K562 (cell line): ENCODE measurements around the gene HSPA13. TPM values are rescaled to one million over a fixed set of nuclear protein-coding genes. Genes with fewer than 3 reads are reported as not detected.

ENCODE experiments used
- ATAC-seq: fragments of 200-7000 bp; cut with Tn5 transposase; 3 replicates; pipeline ENCODE4 v1.9.1; 2020; ENCODE audit warnings: moderate library complexity
- BruUV-seq: library from RNA; stranded (reverse); fragments of 400-500 nt; replicated peaks from 2 replicates; lab custom pipeline; 2021; lab: Mats Ljungman, UMichigan
- CTCF ChIA-PET: fragments of 300-600 bp; formaldehyde crosslinking; extraction: SDS; loops from one replicate; lab custom pipeline; 2021; ENCODE audit warnings: low intra/inter-chr PET ratio; lab: Yijun Ruan, JAX
- POLR2A ChIA-PET: fragments of 300-600, 350-650 bp; sonication (Branson Sonifier 250); formaldehyde crosslinking; extraction: SDS; loops from one replicate; lab custom pipeline; 2021; ENCODE audit warnings: antibody characterized with exemption, inconsistent platforms; lab: Yijun Ruan, JAX
- DNase-seq, 4 experiments: peaks; one replicate each; pipeline versions ENCODE4 v3.0.0 to v3.0.0-alpha.2; 2011 to 2018; ENCODE audit warnings: low spot score in 3 of 4, mixed read lengths in 3 of 4; ENCODE audit errors: extremely low read depth in 1 of 4
- FAIRE-seq: peaks from 2 replicates; lab custom pipeline; 2011; peaks lifted over from hg19 to GRCh38; lab: Jason Lieb, UNC
- H2AFZ ChIP-seq: 2 replicates; pipeline ENCODE4 v1.6.0; 2011; ENCODE audit warnings: low read depth, low read length, control low read depth, inconsistent platforms
- H3K27ac ChIP-seq: fragments of 200-600 bp; 3 replicates; pipeline ENCODE4 v1.8.0; 2011; ENCODE audit warnings: low read depth, mild to moderate bottlenecking, control low read depth, inconsistent platforms, low read length, moderate library complexity, mixed read lengths; ENCODE audit errors: extremely low read depth
- H3K27me3 ChIP-seq, 2 experiments: fragments of 300-600 bp in 1 of 2; 2 replicates in 1 of 2; 3 replicates in 1 of 2; pipeline versions ENCODE4 v1.6.0 to v1.8.0; 2011; ENCODE audit warnings: inconsistent platforms in 2 of 2, low read length in 2 of 2, mild to moderate bottlenecking in 1 of 2, mixed read lengths in 1 of 2, moderate library complexity in 1 of 2; ENCODE audit not compliant: control insufficient read depth in 2 of 2, insufficient read depth in 2 of 2
- H3K36me3 ChIP-seq: fragments of 300-600 bp; 3 replicates; pipeline ENCODE4 v1.8.0; 2011; ENCODE audit warnings: mild to moderate bottlenecking, low read length, inconsistent platforms; ENCODE audit not compliant: control insufficient read depth, insufficient read depth
- H3K4me1 ChIP-seq, 2 experiments: fragments of 200-600 bp in 1 of 2; replicated peaks in 1 of 2; 2 replicates in 1 of 2; 3 replicates in 1 of 2; pipeline versions ENCODE4 v1.5.1 to v1.8.0; 2011; ENCODE audit warnings: inconsistent platforms in 2 of 2, low read length in 2 of 2, mild to moderate bottlenecking in 1 of 2, mixed read lengths in 1 of 2, moderate library complexity in 1 of 2; ENCODE audit not compliant: control insufficient read depth in 2 of 2, insufficient read depth in 2 of 2
- H3K4me2 ChIP-seq: 2 replicates; pipeline ENCODE4 v1.6.1; 2011; ENCODE audit warnings: low read length, control low read depth, inconsistent platforms, mixed read lengths; ENCODE audit not compliant: insufficient read depth
- H3K4me3 ChIP-seq: fragments of 200-600 bp; sonication (generic), shearing (Covaris generic); 2 replicates; pipeline ENCODE4 v1.5.1; 2016; ENCODE audit warnings: control low read depth, inconsistent platforms
- H3K79me2 ChIP-seq: fragments of 200-600 bp; 3 replicates; pipeline ENCODE4 v1.8.0; 2011; ENCODE audit warnings: low read length, inconsistent platforms; ENCODE audit not compliant: control insufficient read depth, insufficient read depth
- H3K9ac ChIP-seq, 2 experiments: 2 replicates each; pipeline versions ENCODE4 v1.6.0 to v1.6.1; 2011; ENCODE audit warnings: low read depth in 2 of 2, low read length in 2 of 2, control low read depth in 1 of 2, inconsistent platforms in 1 of 2, mild to moderate bottlenecking in 1 of 2, mixed read lengths in 1 of 2; ENCODE audit not compliant: insufficient read depth in 1 of 2
- H3K9me1 ChIP-seq: one replicate; pipeline ENCODE4 v1.6.0; 2011; ENCODE audit warnings: inconsistent platforms, mild to moderate bottlenecking, low read length, moderate library complexity; ENCODE audit not compliant: control insufficient read depth, insufficient read depth
- H3K9me3 ChIP-seq: replicated peaks from 2 replicates; pipeline ENCODE4 v1.5.1; 2011; ENCODE audit warnings: low read depth, low read length, inconsistent platforms; ENCODE audit not compliant: control insufficient read depth, insufficient read depth
- H4K20me1 ChIP-seq: replicated peaks from 2 replicates; pipeline ENCODE4 v1.6.1; 2011; ENCODE audit warnings: low read length, inconsistent platforms, mixed read lengths; ENCODE audit not compliant: control insufficient read depth, insufficient read depth
- BRF1 ChIP-seq: IDR thresholded peaks from 3 replicates; pipeline ENCODE4 v1.6.1; 2011; ENCODE audit warnings: borderline replicate concordance, mild to moderate bottlenecking; ENCODE audit not compliant: insufficient read length; ENCODE audit errors: extremely low read depth
- HNRNPLL ChIP-seq: fragments of 200-400 bp; formaldehyde crosslinking; IDR thresholded peaks from 2 replicates; pipeline ENCODE4 v1.6.1; 2017; ENCODE audit warnings: low read length, low read depth, mild to moderate bottlenecking; ENCODE audit not compliant: poor library complexity, severe bottlenecking
- SIN3B ChIP-seq: fragments of 450-650 bp; IDR thresholded peaks from 2 replicates; pipeline ENCODE4 v1.6.1; 2017; ENCODE audit warnings: low read depth, mild to moderate bottlenecking, moderate library complexity
- SP2 ChIP-seq: IDR thresholded peaks from 2 replicates; pipeline ENCODE4 v1.6.1; 2011; ENCODE audit warnings: mild to moderate bottlenecking, low read depth, low read length, moderate library complexity; ENCODE audit not compliant: poor library complexity, severe bottlenecking; ENCODE audit errors: extremely low read depth
- WGBS: fragments of 100-300 bp; shearing (Covaris generic); methylation state at CpG from one replicate; pipeline ENCODE4 v1.1.6; 2016; ENCODE audit warnings: low coverage, mixed read lengths; ENCODE audit not compliant: insufficient coverage; ENCODE audit errors: missing lambda C conversion rate; 5-methylcytosine and 5-hydroxymethylcytosine counted together
- in situ Hi-C: fragments of 300-500 bp; cut with MboI; formaldehyde crosslinking; loops from 4 replicates; pipeline ENCODE4 v1.15.0; 2018; ENCODE audit warnings: inconsistent platforms, mixed read lengths
- intact Hi-C: fragments of 100-400 bp; cut with micrococcal nuclease; formaldehyde crosslinking; loops from 2 replicates; pipeline ENCODE4 v1.14.2; 2022
- polyA plus RNA-seq, 8 experiments: library from polyadenylated mRNA; depleted of rRNA in 4 of 8; stranded (reverse) in 5 of 8; unstranded in 3 of 8; fragments of >200 nt; fragmentation: Nextera tagmentation in 2 of 8; fragmentation: Illumina TruSeq in 1 of 8; extraction: Ambion mirVana in 2 of 8; extraction: Trizol in 1 of 8; gene quantifications; 2 replicates each; pipeline versions ENCODE4 v1.2.1 to v1.2.3, GENCODE V29; 2011 to 2014; ENCODE audit warnings: inconsistent platforms in 1 of 8, missing spikeins in 1 of 8
- total RNA-seq, 7 experiments: library from RNA; depleted of rRNA in 6 of 7; stranded (reverse); fragments of >200 nt in 6 of 7; fragmentation: Illumina TruSeq in 2 of 7; extraction: Trizol in 2 of 7; gene quantifications; 2 replicates each; pipeline versions ENCODE4 v1.2.1 to v1.2.3, GENCODE V29; 2011 to 2021; ENCODE audit warnings: low replicate concordance in 1 of 7
- TF ChIP-seq, protein P1 (sequence below): sonication (generic); formaldehyde crosslinking; IDR thresholded peaks from 2 replicates; pipeline ENCODE4 v1.8.1; 2023; ENCODE audit warnings: mild to moderate bottlenecking, missing genetic modification reagents, moderate library complexity
- TF ChIP-seq, protein P2 (sequence below), 2 experiments: fragments of 450-650 bp; conservative IDR thresholded peaks; 2 replicates each; pipeline ENCODE4 v1.6.1; 2017; ENCODE audit warnings: mild to moderate bottlenecking in 2 of 2, moderate library complexity in 2 of 2
- TF ChIP-seq, protein P3 (sequence below), 2 experiments: fragments of 450-650 bp; formaldehyde crosslinking in 1 of 2; IDR thresholded peaks; 2 replicates each; pipeline versions ENCODE4 v1.4.0 to v1.6.1; 2014 to 2020; ENCODE audit warnings: mild to moderate bottlenecking in 2 of 2, borderline replicate concordance in 1 of 2, low read depth in 1 of 2

Gene HSPA13
- total and polyA plus RNA-seq, 9 of the 15 experiments (the other 6 are each of a cell fraction or from before 2014, with no cell fraction given) = 12.5 to 28.8 (median 23.9) TPM

DNA sequence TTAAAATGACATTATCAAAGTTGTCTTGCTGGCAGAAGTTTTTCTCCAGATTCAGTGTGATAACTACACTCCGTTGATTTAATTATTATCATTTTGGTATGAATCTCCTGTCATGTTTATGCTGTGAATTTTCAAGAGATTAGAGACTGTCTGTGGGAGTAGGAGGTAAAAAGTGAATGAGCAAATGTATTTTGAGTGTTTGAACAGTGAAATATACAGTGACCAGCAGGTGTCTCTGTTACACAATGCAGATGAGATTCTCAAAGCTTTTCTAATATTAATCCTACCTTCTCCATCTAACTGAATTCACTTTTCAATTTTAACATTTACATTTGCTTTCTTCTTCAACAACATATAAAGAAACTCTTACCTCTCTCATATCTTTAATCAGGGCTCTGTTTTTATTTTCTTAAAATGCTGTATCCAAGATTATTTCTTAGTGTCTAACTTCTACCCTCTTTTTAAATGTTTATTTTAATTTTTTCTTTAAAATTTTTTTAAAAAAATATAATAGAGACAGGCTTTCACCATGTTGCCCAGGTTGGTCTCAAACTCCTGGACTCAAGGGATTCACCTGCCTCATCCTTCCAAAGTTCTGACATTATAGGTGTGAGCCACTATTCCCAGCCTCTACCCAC, 20.9 kb upstream of the HSPA13 start:
- DNase-seq = peak; percentile 31 to 68 (median 42)
- no TSS peak for BruUV-seq
- intact Hi-C loops = loop anchor here (1.0 to 5.0 kb wide), 4 partner anchors 96 to 1080 kb away; no protein-coding TSS in a partner anchor
- TF ChIP-seq HNRNPLL (no peak), SIN3B (no peak), SP2 (no peak), BRF1 (no peak)
- TF ChIP-seq, protein P1, sequence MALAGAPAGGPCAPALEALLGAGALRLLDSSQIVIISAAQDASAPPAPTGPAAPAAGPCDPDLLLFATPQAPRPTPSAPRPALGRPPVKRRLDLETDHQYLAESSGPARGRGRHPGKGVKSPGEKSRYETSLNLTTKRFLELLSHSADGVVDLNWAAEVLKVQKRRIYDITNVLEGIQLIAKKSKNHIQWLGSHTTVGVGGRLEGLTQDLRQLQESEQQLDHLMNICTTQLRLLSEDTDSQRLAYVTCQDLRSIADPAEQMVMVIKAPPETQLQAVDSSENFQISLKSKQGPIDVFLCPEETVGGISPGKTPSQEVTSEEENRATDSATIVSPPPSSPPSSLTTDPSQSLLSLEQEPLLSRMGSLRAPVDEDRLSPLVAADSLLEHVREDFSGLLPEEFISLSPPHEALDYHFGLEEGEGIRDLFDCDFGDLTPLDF (CRISPR knock-in tag) = no peak
- TF ChIP-seq, protein P2, sequence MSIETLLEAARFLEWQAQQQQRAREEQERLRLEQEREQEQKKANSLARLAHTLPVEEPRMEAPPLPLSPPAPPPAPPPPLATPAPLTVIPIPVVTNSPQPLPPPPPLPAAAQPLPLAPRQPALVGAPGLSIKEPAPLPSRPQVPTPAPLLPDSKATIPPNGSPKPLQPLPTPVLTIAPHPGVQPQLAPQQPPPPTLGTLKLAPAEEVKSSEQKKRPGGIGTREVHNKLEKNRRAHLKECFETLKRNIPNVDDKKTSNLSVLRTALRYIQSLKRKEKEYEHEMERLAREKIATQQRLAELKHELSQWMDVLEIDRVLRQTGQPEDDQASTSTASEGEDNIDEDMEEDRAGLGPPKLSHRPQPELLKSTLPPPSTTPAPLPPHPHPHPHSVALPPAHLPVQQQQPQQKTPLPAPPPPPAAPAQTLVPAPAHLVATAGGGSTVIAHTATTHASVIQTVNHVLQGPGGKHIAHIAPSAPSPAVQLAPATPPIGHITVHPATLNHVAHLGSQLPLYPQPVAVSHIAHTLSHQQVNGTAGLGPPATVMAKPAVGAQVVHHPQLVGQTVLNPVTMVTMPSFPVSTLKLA (conservative IDR thresholded peaks at IDR 0.05) = no peak
- TF ChIP-seq, protein P3, sequence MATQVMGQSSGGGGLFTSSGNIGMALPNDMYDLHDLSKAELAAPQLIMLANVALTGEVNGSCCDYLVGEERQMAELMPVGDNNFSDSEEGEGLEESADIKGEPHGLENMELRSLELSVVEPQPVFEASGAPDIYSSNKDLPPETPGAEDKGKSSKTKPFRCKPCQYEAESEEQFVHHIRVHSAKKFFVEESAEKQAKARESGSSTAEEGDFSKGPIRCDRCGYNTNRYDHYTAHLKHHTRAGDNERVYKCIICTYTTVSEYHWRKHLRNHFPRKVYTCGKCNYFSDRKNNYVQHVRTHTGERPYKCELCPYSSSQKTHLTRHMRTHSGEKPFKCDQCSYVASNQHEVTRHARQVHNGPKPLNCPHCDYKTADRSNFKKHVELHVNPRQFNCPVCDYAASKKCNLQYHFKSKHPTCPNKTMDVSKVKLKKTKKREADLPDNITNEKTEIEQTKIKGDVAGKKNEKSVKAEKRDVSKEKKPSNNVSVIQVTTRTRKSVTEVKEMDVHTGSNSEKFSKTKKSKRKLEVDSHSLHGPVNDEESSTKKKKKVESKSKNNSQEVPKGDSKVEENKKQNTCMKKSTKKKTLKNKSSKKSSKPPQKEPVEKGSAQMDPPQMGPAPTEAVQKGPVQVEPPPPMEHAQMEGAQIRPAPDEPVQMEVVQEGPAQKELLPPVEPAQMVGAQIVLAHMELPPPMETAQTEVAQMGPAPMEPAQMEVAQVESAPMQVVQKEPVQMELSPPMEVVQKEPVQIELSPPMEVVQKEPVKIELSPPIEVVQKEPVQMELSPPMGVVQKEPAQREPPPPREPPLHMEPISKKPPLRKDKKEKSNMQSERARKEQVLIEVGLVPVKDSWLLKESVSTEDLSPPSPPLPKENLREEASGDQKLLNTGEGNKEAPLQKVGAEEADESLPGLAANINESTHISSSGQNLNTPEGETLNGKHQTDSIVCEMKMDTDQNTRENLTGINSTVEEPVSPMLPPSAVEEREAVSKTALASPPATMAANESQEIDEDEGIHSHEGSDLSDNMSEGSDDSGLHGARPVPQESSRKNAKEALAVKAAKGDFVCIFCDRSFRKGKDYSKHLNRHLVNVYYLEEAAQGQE (IDR thresholded peaks at IDR 0.05; ENCODE audit: borderline replicate concordance) = peak; percentile 76
- TF ChIP-seq, protein P3 (CRISPR knock-in tag; IDR thresholded peaks at IDR 0.05; ENCODE audit: low read depth) = no peak

More for the DNA sequence above, 20.9 kb upstream of the HSPA13 start:
- Histone ChIP-seq H3K36me3 (no peaks in the 10 kb centered on the region), H3K4me1 (no peaks in the 10 kb centered on the region; a peak in 1 of 5 replicates), H3K4me2 (no peak overlapping the region), H4K20me1 (no peaks in the 10 kb centered on the region), H3K27me3 (no peaks in the 10 kb centered on the region), H3K9ac (no peak overlapping the region), H2AFZ (no peak overlapping the region), H3K9me1 (no peaks in the 10 kb centered on the region), H3K9me3 (no peaks in the 10 kb centered on the region; the same call in 1 of the 2 replicates), H3K79me2 (no peaks in the 10 kb centered on the region), H3K27ac (no peak overlapping the region), H3K4me3 (no peak overlapping the region)
- CTCF ChIA-PET = interaction anchor here (0.7 to 2.2 kb wide), 3 partner anchors 370 to 1079 kb away, joined by 3 to 15 read pairs (median 11); no protein-coding TSS in a partner anchor
- POLR2A ChIA-PET = no interaction called here
- 0% methylated on average over 1 of the region's 1 CpG for WGBS
- ATAC-seq (peak; percentile 91), FAIRE-seq (peak; percentile 46)
- in situ Hi-C loops = loop anchor here (25.0 kb wide), 2 partner anchors 884 to 1084 kb away; no protein-coding TSS in a partner anchor
